Measurements from ENCODE around the gene FBP1. TPM values are rescaled to one million over a fixed set of nuclear protein-coding genes. Genes with fewer than 3 reads are reported as not detected.

The FBP1 gene
- total RNA-seq, 4 donors from 2014 or later, result 21.3 to 55.7 (median 44.6) TPM

GRCh38 chr9:94650949-94651348 lies 11.6 kb upstream of the FBP1 start:
- no peak for DNase-seq
- intact Hi-C loops (cut with DNase I; ENCODE audit: low total_unique reads) (no loop called here), in situ Hi-C loops (cut with MboI; ENCODE audit: low pct_ligation_motif_present in 1 of 4, low pct_unique_long_range_greater_than_20kb in 1 of 4, low sequenced_read_pairs in 3 of 4) (no loop called here)
- no peaks in the 10 kb centered on the region for H3K27me3 ChIP-seq
- no peaks in the 10 kb centered on the region for H3K36me3 ChIP-seq
- H3K27ac ChIP-seq, result no peak overlapping the region
- H3K4me1 ChIP-seq, result peaks cover 0 to 7% (median 0%) of the 10 kb centered on the region in 4 donors
- 99 to 100% methylated on average over 4 of the region's 4 CpGs for WGBS, 2 donors (ENCODE audit: low coverage in 1 of 2)
- no peak for TF ChIP-seq POLR2A (IDR thresholded peaks at IDR 0.05)
- no peak for TF ChIP-seq POLR2AphosphoS5 (IDR thresholded peaks at IDR 0.05)
- TF ChIP-seq EP300 (IDR thresholded peaks at IDR 0.05; ENCODE audit: low read depth), result no peak
- TF ChIP-seq CTCF (IDR thresholded peaks at IDR 0.05), result no peak
- no peak overlapping the region for H3K4me3 ChIP-seq
- H3K9me3 ChIP-seq, result no peaks in the 10 kb centered on the region

- DNase-seq, result no peak
- TF ChIP-seq CTCF (IDR thresholded peaks at IDR 0.05) (no peak), POLR2AphosphoS5 (IDR thresholded peaks at IDR 0.05) (no peak), EP300 (IDR thresholded peaks at IDR 0.05; ENCODE audit: low read depth) (no peak), POLR2A (IDR thresholded peaks at IDR 0.05) (no peak)
Measured at GRCh38 chr9:94649100-94649819, 9.9 kb upstream of the FBP1 start.

GRCh38 chr9:94648185-94648584 lies 8.9 kb upstream of the FBP1 start:
- Histone ChIP-seq H3K9me3 (no peaks in the 10 kb centered on the region), H3K36me3 (no peaks in the 10 kb centered on the region), H3K27me3 (no peaks in the 10 kb centered on the region), H3K4me1 (peaks cover 0 to 10% (median 0%) of the 10 kb centered on the region in 4 donors), H3K4me3 (no peak overlapping the region), H3K27ac (no peak overlapping the region)
- 88 to 90% methylated on average over 2 of the region's 2 CpGs for WGBS, 2 donors (ENCODE audit: low coverage in 1 of 2)
- TF ChIP-seq POLR2AphosphoS5 (IDR thresholded peaks at IDR 0.05) (no peak), EP300 (IDR thresholded peaks at IDR 0.05; ENCODE audit: low read depth) (no peak), POLR2A (IDR thresholded peaks at IDR 0.05) (no peak), CTCF (IDR thresholded peaks at IDR 0.05) (no peak)
- in situ Hi-C loops (cut with MboI; ENCODE audit: low pct_ligation_motif_present in 1 of 4, low pct_unique_long_range_greater_than_20kb in 1 of 4, low sequenced_read_pairs in 3 of 4), result no loop called here
- DNase-seq, result no peak
- intact Hi-C loops (cut with DNase I; ENCODE audit: low total_unique reads), result no loop called here

More at GRCh38 chr9:94649100-94649819, 9.9 kb upstream of the FBP1 start:
- H3K27ac ChIP-seq, result no peak overlapping the region
- H3K9me3 ChIP-seq, result no peaks in the 10 kb centered on the region
- H3K4me3 ChIP-seq, result no peak overlapping the region
- H3K4me1 ChIP-seq, result peaks cover 0 to 9% (median 0%) of the 10 kb centered on the region in 4 donors
- no peaks in the 10 kb centered on the region for H3K27me3 ChIP-seq
- intact Hi-C loops (cut with DNase I; ENCODE audit: low total_unique reads) (no loop called here), in situ Hi-C loops (cut with MboI; ENCODE audit: low pct_ligation_motif_present in 1 of 4, low pct_unique_long_range_greater_than_20kb in 1 of 4, low sequenced_read_pairs in 3 of 4) (no loop called here)
- 47 to 67% methylated on average over 4 to 11 of the region's 12 CpGs for WGBS, 2 donors (ENCODE audit: low coverage in 1 of 2)
- no peaks in the 10 kb centered on the region for H3K36me3 ChIP-seq

GRCh38 chr9:94645901-94646300 lies 6.6 kb upstream of the FBP1 start:
- Histone ChIP-seq H3K36me3 (no peaks in the 10 kb centered on the region), H3K27ac (no peak overlapping the region), H3K9me3 (no peaks in the 10 kb centered on the region), H3K27me3 (no peaks in the 10 kb centered on the region), H3K4me1 (peaks cover 0 to 10% (median 0%) of the 10 kb centered on the region in 4 donors), H3K4me3 (no peak overlapping the region)
- TF ChIP-seq CTCF (IDR thresholded peaks at IDR 0.05), result no peak
- no peak for TF ChIP-seq POLR2A (IDR thresholded peaks at IDR 0.05)
- TF ChIP-seq POLR2AphosphoS5 (IDR thresholded peaks at IDR 0.05), result no peak
- TF ChIP-seq EP300 (IDR thresholded peaks at IDR 0.05; ENCODE audit: low read depth), result no peak
- in situ Hi-C loops (cut with MboI; ENCODE audit: low pct_ligation_motif_present in 1 of 4, low pct_unique_long_range_greater_than_20kb in 1 of 4, low sequenced_read_pairs in 3 of 4) (no loop called here), intact Hi-C loops (cut with DNase I; ENCODE audit: low total_unique reads) (no loop called here)
- DNase-seq, result no peak
- WGBS, 2 donors (ENCODE audit: low coverage in 1 of 2), result 82% methylated on average over 6 of the region's 6 CpGs; no CpG with 5 or more reads in 1 of the 2 donors
